GM19463 (cell line): ENCODE results near the gene CDC14B.
"Not testable (repeated sequence)": the region's sequence is repeated elsewhere in the genome, so short reads cannot be mapped to it uniquely, and the experiment has no call there.

ENCODE experiments used
- ATAC-seq: cut with Tn5 transposase; IDR thresholded peaks from one replicate; pipeline ENCODE4 v1.9.1; 2021; ENCODE audit warnings: mild to moderate bottlenecking, moderate library complexity; ENCODE audit not compliant: unreplicated experiment

Gene CDC14B

GRCh38 chr9:96551403-96551802 lies 68.2 kb downstream of the CDC14B start:
- ATAC-seq: no peak

- no peak for ATAC-seq
Observed at GRCh38 chr9:96550659-96551058, 69.0 kb downstream of the CDC14B start.

- ATAC-seq: not testable (repeated sequence)
Observed at GRCh38 chr9:96543131-96543530, 76.5 kb downstream of the CDC14B start.

GRCh38 chr9:96540106-96540505 lies 79.5 kb downstream of the CDC14B start:
- no peak for ATAC-seq

GRCh38 chr9:96532173-96532572 lies 87.5 kb downstream of the CDC14B start:
- ATAC-seq: no peak

GRCh38 chr9:96524764-96525163 lies 94.9 kb downstream of the CDC14B start:
- no peak for ATAC-seq

GRCh38 chr9:96524045-96524444 lies 95.6 kb downstream of the CDC14B start:
- no peak for ATAC-seq

- no peak for ATAC-seq
Observed at GRCh38 chr9:96523374-96523773, 96.3 kb downstream of the CDC14B start.

- no peak for ATAC-seq
Observed at GRCh38 chr9:96522366-96522765, 97.3 kb downstream of the CDC14B start.

GRCh38 chr9:96519787-96520186 lies 99.9 kb downstream of the CDC14B start:
- no peak for ATAC-seq

- no peak for ATAC-seq
Observed at GRCh38 chr9:96519095-96519494, 100.5 kb downstream of the CDC14B start.

- ATAC-seq: no peak
Observed at GRCh38 chr9:96515621-96516470, 103.8 kb downstream of the CDC14B start.

GRCh38 chr9:96514800-96515158 lies 104.9 kb downstream of the CDC14B start:
- no peak for ATAC-seq

GRCh38 chr9:96514108-96514799 lies 105.4 kb downstream of the CDC14B start:
- ATAC-seq: no peak

GRCh38 chr9:96513622-96514021 lies 106.0 kb downstream of the CDC14B start:
- no peak for ATAC-seq

- ATAC-seq: no peak
Observed at GRCh38 chr9:96512240-96512639, 107.4 kb downstream of the CDC14B start.

GRCh38 chr9:96510258-96510657 lies 109.4 kb downstream of the CDC14B start:
- ATAC-seq: no peak

GRCh38 chr9:96509848-96510247 lies 109.8 kb downstream of the CDC14B start:
- no peak for ATAC-seq

GRCh38 chr9:96509026-96509425 lies 110.6 kb downstream of the CDC14B start:
- ATAC-seq: no peak

- ATAC-seq: no peak
Observed at GRCh38 chr9:96508227-96508940, 111.3 kb downstream of the CDC14B start.

GRCh38 chr9:96505316-96505991 lies 114.2 kb downstream of the CDC14B start:
- no peak for ATAC-seq
